HG03354 (cell line): ENCODE results near the gene TMTC2.

Experiments
- ATAC-seq: cut with Tn5 transposase; IDR thresholded peaks from one replicate; pipeline ENCODE4 v1.9.1; 2021; ENCODE audit warnings: mild to moderate bottlenecking; ENCODE audit not compliant: unreplicated experiment, poor library complexity, severe bottlenecking

TMTC2 gene

GRCh38 chr12:83040339-83040738 lies 353.6 kb downstream of the TMTC2 start:
- no peak for ATAC-seq

DNA sequence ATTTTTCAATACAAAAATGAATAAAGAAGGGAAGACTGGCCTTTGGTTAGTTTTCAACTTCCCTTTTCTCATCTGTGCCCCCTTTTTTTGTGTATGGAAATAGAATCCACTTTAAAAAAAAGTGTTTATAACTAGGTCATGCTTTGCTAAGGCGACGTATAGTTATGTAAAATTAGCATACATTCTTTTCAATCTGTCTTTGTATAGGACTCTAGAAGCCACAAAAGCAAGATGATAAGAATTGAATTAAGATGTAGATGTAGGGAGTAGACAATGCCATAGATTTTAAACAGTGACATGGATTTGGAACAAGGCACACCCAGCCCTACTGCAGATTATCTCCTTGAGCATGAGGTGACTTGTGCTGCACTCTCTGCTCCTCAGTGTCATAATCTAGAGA lies 354.3 kb downstream of the TMTC2 start:
- ATAC-seq, result no peak

- ATAC-seq, result no peak
Measured at GRCh38 chr12:83042441-83043200, 355.9 kb downstream of the TMTC2 start.

- no peak for ATAC-seq
Measured at GRCh38 chr12:83044736-83045135, 358.0 kb downstream of the TMTC2 start.

- no peak for ATAC-seq
Measured at GRCh38 chr12:83046019-83046418, 359.3 kb downstream of the TMTC2 start.

DNA sequence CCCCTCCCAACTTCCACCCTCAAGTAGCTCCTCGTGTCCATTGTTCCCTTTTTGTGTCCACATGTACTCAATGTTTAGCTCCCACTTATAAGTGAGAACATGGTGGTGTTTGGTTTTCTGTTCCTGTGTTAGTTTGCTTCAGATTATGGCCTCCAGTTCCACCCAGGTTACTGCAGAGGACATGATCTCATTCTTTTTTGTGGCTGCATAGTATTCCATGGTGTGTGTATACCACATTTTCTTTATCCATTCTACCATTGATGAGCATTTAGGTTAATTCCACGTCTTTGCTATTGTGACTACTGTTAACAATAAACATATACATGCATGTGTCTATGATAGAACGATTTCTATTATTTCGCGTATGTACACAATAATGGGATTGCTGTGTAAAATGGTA lies 362.6 kb downstream of the TMTC2 start:
- no peak for ATAC-seq

DNA sequence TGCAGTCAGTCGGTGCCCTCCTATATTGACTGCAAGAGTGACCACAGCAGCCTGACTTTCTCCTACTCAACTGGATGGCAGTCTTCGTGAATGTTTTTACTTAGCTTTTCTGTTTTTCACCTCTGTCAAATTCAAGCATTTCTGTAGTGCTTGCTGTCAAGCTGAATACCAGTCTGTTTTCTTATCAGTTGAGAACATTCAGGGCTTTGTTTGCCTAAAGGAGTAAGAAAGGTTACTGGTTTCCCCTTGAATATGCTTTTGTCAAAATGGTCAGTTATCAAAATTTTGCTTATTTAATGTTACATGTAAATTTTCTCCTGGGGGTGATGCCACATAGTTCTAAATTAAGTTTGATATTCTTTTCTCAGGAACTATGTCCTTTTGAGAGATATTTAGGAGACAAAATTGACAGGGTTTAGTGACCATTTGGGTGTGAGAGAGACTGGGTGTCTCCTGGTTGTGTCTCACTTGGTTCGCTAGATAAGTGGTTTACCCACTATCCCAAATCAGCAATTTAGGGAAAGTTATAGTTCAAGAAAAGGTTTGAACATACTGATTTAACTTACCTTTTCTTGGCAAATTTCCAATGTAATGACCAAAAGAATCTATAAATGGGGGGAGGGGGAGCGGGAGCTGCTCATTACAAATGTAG lies 366.3 kb downstream of the TMTC2 start:
- no peak for ATAC-seq

DNA sequence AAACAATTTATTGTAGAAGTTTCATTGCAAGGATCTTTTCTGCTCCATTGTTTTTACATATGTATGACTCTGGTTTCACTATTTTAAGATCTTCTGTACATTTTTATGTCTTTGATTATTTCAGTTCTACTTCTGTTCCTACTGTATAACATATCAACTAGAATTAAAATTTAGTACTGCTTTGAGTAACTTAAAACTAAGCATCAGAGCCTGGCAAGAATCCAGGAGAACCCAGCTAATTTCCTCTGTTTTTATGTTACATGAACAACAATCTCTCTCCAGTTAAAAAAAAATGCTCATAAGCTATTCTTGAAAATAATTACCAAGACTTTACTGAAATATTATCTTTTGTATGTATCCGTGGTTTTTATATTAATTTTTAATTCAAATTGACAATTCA lies 370.7 kb downstream of the TMTC2 start:
- ATAC-seq, result no peak

GRCh38 chr12:83059107-83059506 lies 372.4 kb downstream of the TMTC2 start:
- ATAC-seq, result no peak

GRCh38 chr12:83065562-83065961 lies 378.9 kb downstream of the TMTC2 start:
- ATAC-seq, result no peak

GRCh38 chr12:83067981-83068380 lies 381.3 kb downstream of the TMTC2 start:
- ATAC-seq, result peak; percentile 93

- ATAC-seq, result no peak
Measured at GRCh38 chr12:83074358-83074894, 387.7 kb downstream of the TMTC2 start.

- no peak for ATAC-seq
Measured at GRCh38 chr12:83075471-83075870, 388.8 kb downstream of the TMTC2 start.

- no peak for ATAC-seq
Measured at GRCh38 chr12:83077041-83077440, 390.3 kb downstream of the TMTC2 start.

DNA sequence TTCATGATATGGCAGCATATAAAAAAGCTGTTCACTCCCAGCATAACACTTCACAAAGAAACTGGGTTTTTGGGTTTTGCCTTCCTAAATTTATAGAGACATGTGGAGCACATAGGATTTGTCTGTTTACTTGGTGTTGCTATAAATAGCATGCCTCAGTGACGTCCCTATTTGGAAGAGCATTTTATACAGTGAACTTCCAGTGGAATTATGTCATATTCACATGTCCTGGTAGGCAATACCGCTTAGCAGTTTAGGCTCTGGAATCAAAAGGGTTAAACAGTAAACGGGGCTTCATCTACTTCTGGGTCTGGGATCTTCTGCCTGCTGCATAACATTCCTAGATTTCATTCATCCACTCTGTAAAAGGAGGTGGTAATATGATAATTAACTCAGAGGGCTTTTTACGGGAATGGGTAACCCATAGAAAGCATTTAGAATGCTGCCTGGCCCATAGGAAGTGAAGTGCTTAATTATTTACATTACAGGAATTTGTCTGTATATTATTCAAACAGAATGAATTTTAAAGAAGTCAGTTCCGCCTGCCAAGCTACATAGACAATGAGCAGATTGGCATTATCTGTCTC lies 396.1 kb downstream of the TMTC2 start:
- no peak for ATAC-seq

DNA sequence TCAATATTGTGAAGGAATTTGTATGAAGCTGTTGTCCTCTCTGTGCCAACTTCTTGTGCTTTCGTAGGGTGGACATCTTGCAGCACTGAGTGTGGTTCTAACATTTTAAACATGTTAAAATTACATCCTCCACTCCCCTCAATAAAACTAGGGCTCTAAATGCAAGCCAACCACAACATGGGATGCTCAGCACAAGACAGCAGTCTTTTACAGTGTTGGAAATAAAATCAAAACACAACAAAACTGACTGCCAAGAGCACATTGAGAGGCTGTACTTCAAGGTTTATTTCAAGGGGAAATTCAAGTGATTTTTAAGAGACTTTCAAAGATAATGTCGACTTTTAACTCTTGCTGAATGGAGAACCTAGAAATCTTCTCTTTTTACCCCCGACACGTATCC lies 396.9 kb downstream of the TMTC2 start:
- ATAC-seq, result no peak

DNA sequence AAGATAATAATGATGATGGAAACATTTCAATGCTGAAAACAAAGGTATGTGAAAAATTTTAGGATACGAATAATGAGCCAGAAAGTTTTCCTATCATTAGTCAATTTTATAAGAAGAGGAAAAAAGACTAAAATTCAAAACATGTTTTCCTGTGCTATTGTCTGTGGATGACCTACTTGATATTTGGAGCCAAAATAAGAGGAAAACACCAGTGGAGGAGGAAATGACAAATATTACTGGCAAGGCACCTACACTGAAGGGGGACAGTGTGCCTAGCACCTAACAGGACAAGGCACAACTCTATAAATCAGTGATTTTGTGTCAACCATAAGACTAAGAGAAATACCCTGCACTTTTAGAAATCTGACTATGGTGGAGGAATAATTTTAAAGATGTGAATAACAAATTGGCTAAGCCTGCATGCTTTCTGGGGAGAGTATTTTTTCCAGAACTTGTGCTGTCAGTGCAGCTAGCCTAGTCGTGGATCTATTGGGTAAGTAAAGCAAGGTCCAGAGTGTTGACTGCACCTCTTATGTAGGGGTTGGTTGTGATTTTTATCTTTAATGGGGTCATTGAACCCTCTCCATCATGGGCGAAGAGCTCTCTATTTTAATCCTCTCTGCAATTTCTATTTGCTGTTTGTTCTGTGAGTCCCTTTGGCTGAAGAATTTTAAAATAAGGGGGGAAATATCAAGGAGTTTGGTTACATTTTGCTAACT lies 398.0 kb downstream of the TMTC2 start:
- ATAC-seq, result no peak

DNA sequence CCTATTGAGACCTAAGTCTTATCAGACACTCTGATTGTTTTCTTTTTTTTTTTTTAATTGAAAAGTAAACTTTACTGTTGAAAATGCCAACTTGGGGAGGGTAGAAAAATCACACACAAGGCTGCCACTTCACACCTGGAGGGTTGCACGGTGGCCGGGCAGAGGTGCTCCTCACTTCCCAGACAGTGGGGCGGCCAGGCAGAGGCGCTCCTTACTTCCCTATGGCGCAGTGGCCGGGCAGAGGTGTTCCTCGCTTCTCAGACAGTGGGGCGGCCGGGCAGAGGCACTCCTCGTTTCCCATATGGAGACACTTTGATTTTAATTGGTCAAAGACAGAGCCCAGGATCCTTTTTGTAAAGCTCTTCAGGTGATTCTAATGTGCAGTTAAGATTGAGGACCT lies 399.3 kb downstream of the TMTC2 start:
- ATAC-seq, result no peak

GRCh38 chr12:83089575-83089974 lies 402.9 kb downstream of the TMTC2 start:
- no peak for ATAC-seq

DNA sequence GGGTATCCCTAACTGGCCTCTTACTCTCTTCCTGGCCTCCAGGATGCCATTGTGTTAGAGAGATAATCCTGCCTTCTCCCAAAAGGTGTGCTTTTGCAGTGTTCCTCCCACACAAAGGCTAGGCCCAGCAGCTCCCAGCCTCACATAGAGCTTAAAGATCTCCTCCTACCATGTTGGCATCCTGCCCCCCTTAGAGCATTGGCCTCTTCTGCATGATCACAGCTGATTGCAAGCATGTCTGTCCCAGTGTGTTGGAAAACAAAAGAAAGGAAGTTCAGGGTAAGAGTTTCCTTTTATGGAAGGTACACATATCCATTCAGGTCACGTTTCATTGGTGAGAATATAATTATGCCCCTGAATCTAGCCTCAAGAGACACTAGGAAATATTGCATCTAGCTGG lies 405.4 kb downstream of the TMTC2 start:
- ATAC-seq, result no peak
